SU-DHL-6 (cell line): ENCODE measurements around the gene DBNDD1.

ENCODE experiments used
- CTCF ChIP-seq: fragments of 200-600 bp; sonication (generic); IDR thresholded peaks from one replicate; pipeline ENCODE4 v1.5.1; 2017; ENCODE audit warnings: antibody characterized with exemption, mild to moderate bottlenecking, low read length, moderate library complexity; ENCODE audit not compliant: insufficient read depth, poor library complexity, severe bottlenecking
- EZH2phosphoT487 ChIP-seq: fragments of 200-600 bp; sonication (generic), shearing (Covaris generic); conservative IDR thresholded peaks from 2 replicates; pipeline ENCODE4 v1.6.1; 2018; ENCODE audit warnings: mild to moderate bottlenecking, antibody characterized with exemption, low read length, moderate library complexity, mixed read lengths

- TF ChIP-seq CTCF, result no peak
- no peak for TF ChIP-seq EZH2phosphoT487
Observed at GRCh38 chr16:89957216-89957785, 62.0 kb downstream of the DBNDD1 start.
